ENCODE results near the gene GMPR2.

DNA sequence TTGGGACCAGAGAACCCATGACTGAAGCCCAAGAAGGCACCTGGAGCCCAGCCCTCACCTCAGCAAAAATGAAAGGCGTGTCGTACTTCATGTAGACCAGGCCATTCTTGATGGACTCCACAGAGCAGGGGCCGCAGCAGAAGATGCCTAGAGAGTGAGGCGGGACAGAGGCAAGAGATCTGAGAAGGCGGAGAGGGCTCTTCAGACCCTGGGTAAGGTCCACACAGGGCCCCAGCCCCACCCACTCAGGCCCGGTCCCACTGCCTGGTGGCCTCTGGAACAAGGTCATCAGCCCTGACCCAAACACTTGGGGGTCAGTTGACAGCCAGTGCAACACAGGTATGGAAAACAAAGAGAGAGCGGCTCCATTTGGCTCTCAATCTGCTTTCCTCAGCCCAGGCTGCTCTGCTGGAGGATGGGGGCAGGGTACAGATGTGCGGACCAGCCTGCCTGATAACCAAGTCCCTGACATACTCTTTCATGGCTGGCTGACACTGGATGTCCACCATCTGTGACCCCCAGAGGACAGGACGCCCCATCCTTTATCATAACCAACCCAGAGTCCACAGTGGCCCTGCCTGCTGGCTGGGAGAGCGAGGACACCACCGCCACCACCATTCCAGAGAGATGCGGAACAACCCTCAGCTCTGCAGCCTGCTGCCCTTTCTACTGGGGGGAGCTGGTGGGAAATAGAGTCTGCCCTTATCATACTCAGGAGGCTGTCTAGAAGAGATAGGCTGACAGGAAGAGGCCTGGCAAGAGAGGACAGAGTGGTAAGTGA, 23.4 kb downstream of the GMPR2 start:
- TF ChIP-seq POLR2A (IDR thresholded peaks at IDR 0.05): no peak
- TF ChIP-seq, protein P1, sequence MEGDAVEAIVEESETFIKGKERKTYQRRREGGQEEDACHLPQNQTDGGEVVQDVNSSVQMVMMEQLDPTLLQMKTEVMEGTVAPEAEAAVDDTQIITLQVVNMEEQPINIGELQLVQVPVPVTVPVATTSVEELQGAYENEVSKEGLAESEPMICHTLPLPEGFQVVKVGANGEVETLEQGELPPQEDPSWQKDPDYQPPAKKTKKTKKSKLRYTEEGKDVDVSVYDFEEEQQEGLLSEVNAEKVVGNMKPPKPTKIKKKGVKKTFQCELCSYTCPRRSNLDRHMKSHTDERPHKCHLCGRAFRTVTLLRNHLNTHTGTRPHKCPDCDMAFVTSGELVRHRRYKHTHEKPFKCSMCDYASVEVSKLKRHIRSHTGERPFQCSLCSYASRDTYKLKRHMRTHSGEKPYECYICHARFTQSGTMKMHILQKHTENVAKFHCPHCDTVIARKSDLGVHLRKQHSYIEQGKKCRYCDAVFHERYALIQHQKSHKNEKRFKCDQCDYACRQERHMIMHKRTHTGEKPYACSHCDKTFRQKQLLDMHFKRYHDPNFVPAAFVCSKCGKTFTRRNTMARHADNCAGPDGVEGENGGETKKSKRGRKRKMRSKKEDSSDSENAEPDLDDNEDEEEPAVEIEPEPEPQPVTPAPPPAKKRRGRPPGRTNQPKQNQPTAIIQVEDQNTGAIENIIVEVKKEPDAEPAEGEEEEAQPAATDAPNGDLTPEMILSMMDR (IDR thresholded peaks at IDR 0.05): no peak

Measured in thyroid gland (tissue), 4 donors.